Measurements from ENCODE around the gene CA6. TPM values are rescaled to one million over a fixed set of nuclear protein-coding genes. Genes with fewer than 3 reads are reported as not detected.

Gene CA6
- total RNA-seq, 2 donors from 2014 or later = not detected

GRCh38 chr1:8984990-8985389 lies 39.3 kb downstream of the CA6 start:
- Histone ChIP-seq H3K27me3 (no peaks in the 10 kb centered on the region), H3K4me1 (peaks cover 4% of the 10 kb centered on the region), H3K36me3 (replicated peaks in 1 of 2; ENCODE audit: insufficient read depth in 1 of 2, low read depth in 2 of 2) (no peaks in the 10 kb centered on the region), H3K4me3 (no peak overlapping the region), H3K9me3 (no peaks in the 10 kb centered on the region), H3K27ac (no peak overlapping the region)
- intact Hi-C loops (cut with DNase I) = no loop called here
- DNase-seq (no peak), ATAC-seq (no peak)
- 84 to 94% methylated on average over 8 of the region's 8 CpGs for WGBS, 2 donors
- TF ChIP-seq POLR2A (IDR thresholded peaks at IDR 0.05) (no peak), CTCF (IDR thresholded peaks at IDR 0.05) (no peak)

DNA sequence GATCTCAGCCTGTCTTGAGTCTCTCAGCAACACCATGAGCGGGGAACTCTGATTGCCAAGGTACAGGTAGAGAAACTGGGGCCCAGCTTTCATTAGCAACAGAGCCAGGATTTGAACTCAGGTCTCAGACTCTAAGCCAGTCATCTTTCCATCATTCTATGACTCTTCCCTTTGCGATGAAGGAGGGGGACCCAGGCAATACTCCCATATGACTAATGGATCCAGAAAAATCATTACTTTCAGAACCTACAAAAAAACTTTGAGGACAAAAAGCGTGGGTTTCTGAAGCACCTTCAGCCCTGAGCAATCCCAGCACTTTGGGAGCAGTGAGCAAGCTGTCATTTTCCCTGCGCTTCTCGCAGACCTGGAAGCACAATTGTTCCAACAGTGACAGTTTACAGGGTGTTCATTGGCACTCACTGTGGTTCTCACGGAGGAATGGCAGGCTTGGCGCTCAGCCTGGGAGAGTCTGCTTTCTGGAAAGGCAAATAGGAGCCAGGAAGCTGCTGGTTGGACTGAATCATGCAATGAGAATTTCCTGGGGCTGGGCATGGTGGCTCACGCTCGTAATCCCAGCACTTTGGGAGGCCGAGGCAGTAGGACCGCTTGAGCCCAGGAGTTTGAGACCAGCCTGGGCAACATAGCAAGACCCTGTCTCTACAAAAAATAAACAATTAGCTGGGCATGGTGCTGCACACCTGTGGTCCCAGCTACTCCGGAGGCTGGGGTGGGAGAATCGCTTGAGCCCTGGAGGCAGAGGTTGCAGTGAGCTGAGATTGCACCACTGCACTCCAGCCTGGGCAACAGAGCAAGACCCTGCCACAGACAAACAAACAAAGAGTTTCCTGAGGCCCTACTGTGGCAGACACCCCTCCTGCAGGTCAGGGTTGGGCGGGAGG lies 40.5 kb downstream of the CA6 start:
- Histone ChIP-seq H3K4me3 (no peak overlapping the region), H3K36me3 (replicated peaks in 1 of 2; ENCODE audit: insufficient read depth in 1 of 2, low read depth in 2 of 2) (no peaks in the 10 kb centered on the region), H3K4me1 (peaks cover 4% of the 10 kb centered on the region), H3K9me3 (no peaks in the 10 kb centered on the region), H3K27ac (peak overlapping the region in 3 of 4 donors; percentile 10 to 50 (median 45)), H3K27me3 (no peaks in the 10 kb centered on the region)
- TF ChIP-seq CTCF (IDR thresholded peaks at IDR 0.05) (no peak), POLR2A (IDR thresholded peaks at IDR 0.05) (no peak)
- DNase-seq (peak; percentile 72 to 89 (median 86)), ATAC-seq (peak; percentile 87)
- intact Hi-C loops (cut with DNase I) = no loop called here
- WGBS, 2 donors = 31 to 48% methylated on average over 12 to 13 of the region's 14 CpGs

DNA sequence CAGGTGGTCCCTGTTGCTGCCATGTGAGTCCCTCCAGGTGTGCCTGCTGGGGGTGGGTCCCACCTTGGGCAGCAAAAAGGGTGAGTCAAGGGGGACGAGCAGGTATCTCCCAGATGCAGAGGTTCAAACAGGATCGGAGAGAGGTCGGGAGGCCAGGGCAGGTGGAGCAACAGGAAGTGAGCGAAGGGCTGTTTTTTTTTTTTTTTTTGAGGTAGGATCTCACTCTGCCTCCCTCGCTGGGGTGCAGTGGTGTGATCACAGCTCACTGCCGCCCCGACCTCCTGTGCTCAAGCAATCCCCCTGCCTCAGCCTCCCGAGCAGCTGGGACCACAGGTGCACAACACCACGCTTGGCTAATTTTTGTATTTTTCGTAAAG lies 41.1 kb downstream of the CA6 start:
- intact Hi-C loops (cut with DNase I) = no loop called here
- no peak for TF ChIP-seq POLR2A (IDR thresholded peaks at IDR 0.05)
- no peak for TF ChIP-seq CTCF (IDR thresholded peaks at IDR 0.05)
- H3K27ac ChIP-seq = peak overlapping the region in 1 of 4 donors; percentile 10
- ATAC-seq (no peak), DNase-seq (no peak)
- H3K27me3 ChIP-seq = no peaks in the 10 kb centered on the region
- 82 to 88% methylated on average over 10 of the region's 10 CpGs for WGBS, 2 donors
- no peaks in the 10 kb centered on the region for H3K36me3 ChIP-seq (replicated peaks in 1 of 2; ENCODE audit: insufficient read depth in 1 of 2, low read depth in 2 of 2)
- H3K4me3 ChIP-seq = no peak overlapping the region
- H3K4me1 ChIP-seq = peaks cover 4% of the 10 kb centered on the region
- H3K9me3 ChIP-seq = no peaks in the 10 kb centered on the region

GRCh38 chr1:8987881-8988617 lies 42.4 kb downstream of the CA6 start:
- WGBS, 2 donors = 15 to 24% methylated on average over 5 to 9 of the region's 9 CpGs
- H3K9me3 ChIP-seq = no peaks in the 10 kb centered on the region
- H3K27ac ChIP-seq = no peak overlapping the region
- TF ChIP-seq CTCF (IDR thresholded peaks at IDR 0.05) (peak; percentile 70 to 94 (median 77)), POLR2A (IDR thresholded peaks at IDR 0.05) (no peak)
- intact Hi-C loops (cut with DNase I) = no loop called here
- ATAC-seq = peak; percentile 51
- no peak overlapping the region for H3K4me3 ChIP-seq
- H3K36me3 ChIP-seq (replicated peaks in 1 of 2; ENCODE audit: insufficient read depth in 1 of 2, low read depth in 2 of 2) = no peaks in the 10 kb centered on the region
- peak; percentile 44 to 63 (median 51) for DNase-seq
- H3K4me1 ChIP-seq = peaks cover 4% of the 10 kb centered on the region
- H3K27me3 ChIP-seq = no peaks in the 10 kb centered on the region
